Stimulated activated CD8-positive, alpha-beta memory T cell treated with anti-CD3 and anti-CD28 coated beads, Interleukin-7, amount 100 ng/mL, for 1 hour (primary cell): ENCODE measurements around the gene ECE1.

Experiments
- DNase-seq, 2 donors: peaks; one replicate each; pipeline ENCODE4 v3.0.0-alpha.2; 2020; ENCODE audit warnings: low read depth in 2 of 2

Gene ECE1

GRCh38 chr1:21289700-21290545 lies at the start of gene ECE1:
Gene ECE1 (minus strand): TSS chr1:21290463. CDS start chr1:21290414, 49 bp downstream.
- DNase-seq, result no peak

GRCh38 chr1:21339356-21340229 lies 49.3 kb upstream of the ECE1 start:
- no peak for DNase-seq

- DNase-seq, result no peak
Observed at GRCh38 chr1:21338573-21339355, 48.5 kb upstream of the ECE1 start.

GRCh38 chr1:21337928-21338572 lies 47.8 kb upstream of the ECE1 start:
- no peak for DNase-seq

- DNase-seq, result no peak
Observed at GRCh38 chr1:21337454-21337927, 47.2 kb upstream of the ECE1 start.

- no peak for DNase-seq
Observed at GRCh38 chr1:21337010-21337437, 46.8 kb upstream of the ECE1 start.

- DNase-seq, result no peak
Observed at GRCh38 chr1:21335750-21336224, 45.5 kb upstream of the ECE1 start.

GRCh38 chr1:21335088-21335691 lies 44.9 kb upstream of the ECE1 start:
- no peak for DNase-seq

- DNase-seq, result peak; percentile 55 to 57
Observed at GRCh38 chr1:21334214-21335087, 44.2 kb upstream of the ECE1 start.

- no peak for DNase-seq
Observed at GRCh38 chr1:21333824-21334213, 43.6 kb upstream of the ECE1 start.

- no peak for DNase-seq
Observed at GRCh38 chr1:21332554-21333311, 42.5 kb upstream of the ECE1 start.

- no peak for DNase-seq
Observed at GRCh38 chr1:21331752-21332478, 41.7 kb upstream of the ECE1 start.

- no peak for DNase-seq
Observed at GRCh38 chr1:21330544-21330943, 40.3 kb upstream of the ECE1 start.

- no peak for DNase-seq
Observed at GRCh38 chr1:21329209-21329844, 39.1 kb upstream of the ECE1 start.

GRCh38 chr1:21327566-21328323 lies 37.5 kb upstream of the ECE1 start:
- no peak for DNase-seq

- DNase-seq, result no peak
Observed at GRCh38 chr1:21326861-21327344, 36.6 kb upstream of the ECE1 start.
